ENCODE measurements around the gene AEBP1.

Gene AEBP1

DNA sequence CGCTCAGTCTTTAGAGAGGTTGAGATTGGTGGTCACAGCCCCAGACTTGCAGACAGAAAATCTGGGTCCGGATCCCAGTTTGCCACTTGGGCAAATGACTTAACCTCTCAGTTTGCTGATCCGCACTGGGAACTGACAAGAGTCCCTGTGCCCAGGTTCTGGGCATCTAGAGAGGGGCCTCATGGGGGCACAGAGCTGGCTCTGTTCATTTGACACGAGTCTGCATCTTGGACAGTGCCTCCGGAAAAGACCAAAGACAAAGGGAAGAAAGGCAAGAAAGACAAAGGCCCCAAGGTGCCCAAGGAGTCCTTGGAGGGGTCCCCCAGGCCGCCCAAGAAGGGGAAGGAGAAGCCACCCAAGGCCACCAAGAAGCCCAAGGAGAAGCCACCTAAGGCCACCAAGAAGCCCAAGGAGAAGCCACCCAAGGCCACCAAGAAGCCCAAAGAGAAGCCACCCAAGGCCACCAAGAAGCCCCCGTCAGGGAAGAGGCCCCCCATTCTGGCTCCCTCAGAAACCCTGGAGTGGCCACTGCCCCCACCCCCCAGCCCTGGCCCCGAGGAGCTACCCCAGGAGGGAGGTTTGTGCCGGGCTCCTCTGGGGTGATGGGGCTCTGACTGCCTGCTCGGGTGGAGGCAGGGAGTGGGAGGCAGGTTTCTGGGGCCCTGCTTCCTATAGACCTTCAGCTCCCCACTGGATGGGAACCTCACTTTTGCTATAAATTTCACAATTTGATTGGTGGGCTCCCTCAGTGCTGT lies 2.3 kb downstream of the AEBP1 start:
- DNase-seq = no peak

DNA sequence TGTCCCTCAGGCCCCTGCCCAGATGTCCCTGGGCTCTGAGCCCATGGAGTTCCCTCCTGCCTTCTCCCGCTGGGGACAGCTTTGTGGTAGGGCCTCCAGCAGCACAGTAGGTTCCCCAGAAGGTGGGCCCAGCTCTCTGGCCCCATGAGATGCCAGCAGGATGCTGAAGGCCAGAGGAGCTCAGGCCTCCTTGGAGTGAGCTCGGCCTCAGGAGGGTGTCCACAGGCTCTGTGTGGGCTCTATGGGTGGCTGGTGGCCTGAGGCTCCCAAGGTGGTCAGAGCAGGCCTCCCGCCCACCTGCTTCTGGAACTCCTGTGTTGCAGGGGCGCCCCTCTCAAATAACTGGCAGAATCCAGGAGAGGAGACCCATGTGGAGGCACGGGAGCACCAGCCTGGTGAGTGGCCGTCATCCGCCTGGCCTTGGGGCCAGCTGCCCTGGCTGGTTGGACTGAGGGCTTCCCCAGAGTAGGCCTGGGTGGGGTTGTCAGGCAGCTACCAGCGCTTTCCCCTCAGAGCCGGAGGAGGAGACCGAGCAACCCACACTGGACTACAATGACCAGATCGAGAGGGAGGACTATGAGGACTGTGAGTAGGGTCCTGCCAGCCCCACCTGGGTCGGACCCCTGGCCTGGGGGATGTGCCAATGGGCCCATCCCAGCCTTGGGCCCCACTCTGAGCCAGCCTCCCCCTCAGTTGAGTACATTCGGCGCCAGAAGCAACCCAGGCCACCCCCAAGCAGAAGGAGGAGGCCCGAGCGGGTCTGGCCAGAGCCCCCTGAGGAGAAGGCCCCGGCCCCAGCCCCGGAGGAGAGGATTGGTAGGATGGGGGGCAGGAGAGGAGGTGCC lies 3.2 kb downstream of the AEBP1 start:
- no peak for DNase-seq

DNA sequence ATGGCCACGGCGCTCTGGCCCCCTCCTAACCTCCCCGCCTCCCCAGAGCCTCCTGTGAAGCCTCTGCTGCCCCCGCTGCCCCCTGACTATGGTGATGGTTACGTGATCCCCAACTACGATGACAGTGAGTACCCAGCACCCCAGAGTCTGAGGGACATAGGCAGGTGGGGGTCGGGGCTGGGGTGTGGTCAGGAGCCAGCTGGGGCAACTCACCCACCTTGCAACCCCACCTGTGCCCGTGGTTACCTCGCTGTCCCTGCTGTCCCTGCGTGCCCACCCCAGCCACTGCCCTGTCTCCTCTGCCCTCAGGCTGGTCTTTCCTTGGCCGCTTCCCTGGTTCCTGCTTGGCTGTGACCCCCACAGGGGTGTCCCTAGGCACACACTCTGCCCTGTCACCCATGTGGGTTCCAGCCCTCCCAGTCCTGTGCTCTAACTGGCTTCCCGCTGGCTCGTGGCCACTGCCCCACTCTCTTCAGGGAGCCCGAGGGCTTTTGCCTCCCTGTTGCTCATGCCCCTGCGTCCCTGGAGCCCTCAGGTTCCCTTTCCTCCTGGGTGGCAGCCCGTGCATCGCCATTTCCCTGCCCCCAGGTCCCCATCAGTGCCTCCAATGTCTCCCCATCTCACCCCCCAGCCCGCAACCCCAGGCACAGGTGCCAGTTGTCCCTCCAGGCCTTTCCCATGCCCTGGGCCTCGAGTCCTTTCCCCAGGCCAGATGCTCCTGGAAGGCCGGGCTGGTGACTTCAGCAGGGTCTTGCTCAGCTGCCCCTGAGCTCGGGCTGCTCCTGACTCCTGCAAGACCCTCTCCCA lies 4.0 kb downstream of the AEBP1 start:
- no peak for DNase-seq

GRCh38 chr7:44108768-44109750 lies 4.9 kb downstream of the AEBP1 start:
- DNase-seq = peak; percentile 27

GRCh38 chr7:44109991-44110390 lies 5.8 kb downstream of the AEBP1 start:
- no peak for DNase-seq

DNA sequence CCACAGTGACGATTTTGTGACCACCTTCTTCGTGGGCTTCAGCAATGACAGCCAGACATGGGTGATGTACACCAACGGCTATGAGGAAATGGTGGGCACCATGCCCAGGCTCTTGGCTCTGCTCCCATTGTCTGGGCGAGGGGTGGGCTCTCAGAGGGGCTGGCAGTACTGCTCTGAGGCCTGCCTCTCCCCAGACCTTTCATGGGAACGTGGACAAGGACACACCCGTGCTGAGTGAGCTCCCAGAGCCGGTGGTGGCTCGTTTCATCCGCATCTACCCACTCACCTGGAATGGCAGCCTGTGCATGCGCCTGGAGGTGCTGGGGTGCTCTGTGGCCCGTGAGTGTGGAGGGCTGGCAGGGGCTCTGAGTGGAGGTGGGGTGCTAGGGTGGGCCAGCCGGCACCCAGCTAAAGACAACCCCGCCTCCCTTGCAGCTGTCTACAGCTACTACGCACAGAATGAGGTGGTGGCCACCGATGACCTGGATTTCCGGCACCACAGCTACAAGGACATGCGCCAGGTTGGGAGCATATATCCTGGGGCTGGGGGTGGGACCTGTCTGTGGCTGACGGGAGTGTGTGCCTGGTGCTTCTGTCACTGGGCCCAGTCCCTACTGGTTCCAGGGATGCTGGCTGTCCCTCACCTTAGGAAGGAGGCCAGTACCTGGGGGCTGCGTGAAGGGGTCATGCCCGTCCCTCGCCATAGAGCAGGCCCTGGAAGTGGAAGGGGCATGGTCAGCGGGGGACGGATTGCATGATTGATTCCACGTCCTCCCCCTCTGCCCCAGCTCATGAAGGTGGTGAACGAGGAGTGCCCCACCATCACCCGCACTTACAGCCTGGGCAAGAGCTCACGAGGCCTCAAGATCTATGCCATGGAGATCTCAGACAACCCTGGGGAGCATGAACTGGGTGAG lies 6.8 kb downstream of the AEBP1 start:
- DNase-seq = no peak

- peak; percentile 87 for DNase-seq
These were observed 7.6 kb downstream of the AEBP1 start for GRCh38 chr7:44111761-44112160.

GRCh38 chr7:44112231-44112996 lies 8.3 kb downstream of the AEBP1 start:
- DNase-seq = peak; percentile 92

DNA sequence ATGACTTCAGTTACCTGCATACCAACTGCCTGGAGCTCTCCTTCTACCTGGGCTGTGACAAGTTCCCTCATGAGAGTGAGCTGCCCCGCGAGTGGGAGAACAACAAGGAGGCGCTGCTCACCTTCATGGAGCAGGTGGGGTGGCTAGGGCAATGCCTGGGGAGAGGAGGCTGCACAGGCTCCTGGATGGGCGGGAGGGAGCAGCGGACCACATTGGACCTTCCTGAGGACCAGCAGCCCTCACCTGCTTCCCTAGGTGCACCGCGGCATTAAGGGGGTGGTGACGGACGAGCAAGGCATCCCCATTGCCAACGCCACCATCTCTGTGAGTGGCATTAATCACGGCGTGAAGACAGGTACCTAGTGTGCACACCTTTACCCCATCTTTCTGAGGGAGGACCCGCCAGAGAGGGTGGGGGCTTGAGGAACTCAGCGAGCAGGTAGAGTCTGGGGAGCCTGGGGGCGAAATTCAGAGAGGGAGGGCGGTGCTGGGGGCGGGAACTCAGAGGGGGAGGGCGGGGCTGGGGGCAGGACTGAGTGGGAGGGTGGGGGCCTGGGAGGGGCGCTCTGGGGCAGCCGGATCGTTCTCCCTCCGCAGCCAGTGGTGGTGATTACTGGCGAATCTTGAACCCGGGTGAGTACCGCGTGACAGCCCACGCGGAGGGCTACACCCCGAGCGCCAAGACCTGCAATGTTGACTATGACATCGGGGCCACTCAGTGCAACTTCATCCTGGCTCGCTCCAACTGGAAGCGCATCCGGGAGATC lies 9.0 kb downstream of the AEBP1 start:
- peak; percentile 92 for DNase-seq

- DNase-seq = no peak
These were observed 9.7 kb downstream of the AEBP1 start for GRCh38 chr7:44113764-44114354.

- no peak for DNase-seq
These were observed 10.6 kb downstream of the AEBP1 start for GRCh38 chr7:44114586-44115310.

- DNase-seq = no peak
These were observed 12.1 kb downstream of the AEBP1 start for GRCh38 chr7:44116087-44116788.

GRCh38 chr7:44116789-44117666 lies 12.9 kb downstream of the AEBP1 start:
- DNase-seq = no peak

DNA sequence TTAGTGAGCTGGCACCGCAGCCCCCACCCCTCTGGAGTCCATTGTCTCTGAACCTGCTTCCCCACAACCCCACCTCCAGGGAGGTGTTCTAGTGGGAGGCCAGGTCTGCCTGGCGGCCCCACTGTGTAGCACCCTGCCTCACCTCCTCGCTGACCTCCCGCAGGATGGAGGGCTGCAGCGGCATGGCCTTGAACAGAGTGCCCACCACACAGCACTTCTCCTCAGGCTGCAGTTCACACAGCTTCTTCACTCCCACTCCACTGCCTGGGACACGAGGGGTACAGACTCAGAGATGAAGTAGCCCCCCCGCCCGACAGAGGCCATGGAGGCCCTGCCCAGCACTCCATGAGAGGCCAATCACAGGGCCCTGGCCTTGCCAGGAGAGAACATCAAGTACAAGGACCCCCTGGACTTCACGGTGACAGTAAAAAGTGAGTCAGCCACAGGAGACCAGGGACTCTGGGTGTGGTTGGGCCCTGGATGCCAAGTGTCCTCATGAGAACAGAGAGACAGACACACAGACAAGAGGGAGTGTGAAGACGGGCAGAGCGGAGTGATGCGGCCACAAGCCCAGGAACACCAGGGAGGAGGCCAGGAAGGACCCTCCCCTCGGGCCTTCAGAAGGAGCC lies 13.8 kb downstream of the AEBP1 start:
- no peak for DNase-seq

GRCh38 chr7:44119829-44120380 lies 15.8 kb downstream of the AEBP1 start:
- no peak for DNase-seq

- no peak for DNase-seq
These were observed 16.2 kb downstream of the AEBP1 start for GRCh38 chr7:44120395-44120794.

Data from DMS53 (cell line).